GM23338 (cell line): ENCODE results near the gene SNRPF.

Experiments
- CREB1 ChIP-seq: fragments of 250-450 bp; sonication (Bioruptor Pico); IDR thresholded peaks from 2 replicates; pipeline ENCODE4 v1.5.0; 2020; ENCODE audit warnings: low read depth, mild to moderate bottlenecking, moderate library complexity
- EZH2 ChIP-seq: fragments of 200-600 bp; sonication (generic); IDR thresholded peaks from one replicate; pipeline ENCODE4 v1.8.0; 2017; ENCODE audit warnings: antibody characterized with exemption, mild to moderate bottlenecking, low read depth; ENCODE audit not compliant: unreplicated experiment
- JUNB ChIP-seq: IDR thresholded peaks from one replicate; pipeline ENCODE4 v1.6.1; 2016; ENCODE audit warnings: antibody characterized with exemption; ENCODE audit not compliant: unreplicated experiment
- POLR2AphosphoS5 ChIP-seq: IDR thresholded peaks from 2 replicates; pipeline ENCODE4 v1.6.1; 2016; ENCODE audit warnings: antibody characterized with exemption, low read depth
- REST ChIP-seq: IDR thresholded peaks from one replicate; pipeline ENCODE4 v1.6.1; 2018; ENCODE audit warnings: antibody characterized with exemption; ENCODE audit not compliant: unreplicated experiment
- ZNF114 ChIP-seq: fragments of 250-450 bp; sonication (Bioruptor Pico); IDR thresholded peaks from 2 replicates; pipeline ENCODE4 v1.5.0; 2020; ENCODE audit warnings: mild to moderate bottlenecking, moderate library complexity
- TF ChIP-seq, protein P1 (sequence below), 2 experiments: fragments of 200-600 bp in 1 of 2; sonication (generic) in 1 of 2; conservative IDR thresholded peaks; 2 replicates each; pipeline versions ENCODE4 v1.5.1 to v1.6.1; 2016 to 2017; ENCODE audit warnings: antibody characterized with exemption in 2 of 2, low read depth in 2 of 2, mild to moderate bottlenecking in 2 of 2, moderate library complexity in 1 of 2

DNA sequence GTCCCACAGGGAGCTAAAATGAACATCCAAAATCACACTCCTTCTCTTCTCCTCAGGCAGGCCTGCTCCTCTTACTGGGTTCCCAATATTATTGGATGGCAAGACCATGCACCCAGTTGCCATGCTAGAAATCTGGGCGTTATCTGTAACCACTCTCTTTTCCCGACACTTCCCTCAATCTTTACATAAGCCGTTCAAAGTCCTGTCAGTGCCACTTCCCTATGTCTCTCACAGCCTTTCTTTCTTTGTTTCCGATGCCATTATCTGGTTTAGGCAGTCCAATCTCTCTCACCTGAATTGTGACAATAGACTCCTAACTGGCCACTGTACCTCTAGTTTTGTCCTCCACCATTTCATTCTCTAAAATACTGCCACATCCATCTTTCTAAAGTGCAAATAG, 24.1 kb downstream of the SNRPF start:
- TF ChIP-seq, protein P1, sequence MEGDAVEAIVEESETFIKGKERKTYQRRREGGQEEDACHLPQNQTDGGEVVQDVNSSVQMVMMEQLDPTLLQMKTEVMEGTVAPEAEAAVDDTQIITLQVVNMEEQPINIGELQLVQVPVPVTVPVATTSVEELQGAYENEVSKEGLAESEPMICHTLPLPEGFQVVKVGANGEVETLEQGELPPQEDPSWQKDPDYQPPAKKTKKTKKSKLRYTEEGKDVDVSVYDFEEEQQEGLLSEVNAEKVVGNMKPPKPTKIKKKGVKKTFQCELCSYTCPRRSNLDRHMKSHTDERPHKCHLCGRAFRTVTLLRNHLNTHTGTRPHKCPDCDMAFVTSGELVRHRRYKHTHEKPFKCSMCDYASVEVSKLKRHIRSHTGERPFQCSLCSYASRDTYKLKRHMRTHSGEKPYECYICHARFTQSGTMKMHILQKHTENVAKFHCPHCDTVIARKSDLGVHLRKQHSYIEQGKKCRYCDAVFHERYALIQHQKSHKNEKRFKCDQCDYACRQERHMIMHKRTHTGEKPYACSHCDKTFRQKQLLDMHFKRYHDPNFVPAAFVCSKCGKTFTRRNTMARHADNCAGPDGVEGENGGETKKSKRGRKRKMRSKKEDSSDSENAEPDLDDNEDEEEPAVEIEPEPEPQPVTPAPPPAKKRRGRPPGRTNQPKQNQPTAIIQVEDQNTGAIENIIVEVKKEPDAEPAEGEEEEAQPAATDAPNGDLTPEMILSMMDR (conservative IDR thresholded peaks at IDR 0.05; ENCODE audit: low read depth in 2 of 2) = no peak
- TF ChIP-seq REST (no peak), ZNF114 (CRISPR knock-in tag) (no peak), CREB1 (no peak), POLR2AphosphoS5 (no peak), EZH2 (no peak), JUNB (no peak)
